ENCODE measurements around the gene PTPA. TPM values are rescaled to one million over a fixed set of nuclear protein-coding genes. Genes with fewer than 3 reads are reported as not detected.

PTPA gene
- total RNA-seq, 1 donor from 2014 or later = 160 TPM

- Mint-ChIP-seq H3K4me1 (no peaks in the 10 kb centered on the region), H3K36me3 (peaks cover 2% of the 10 kb centered on the region), H3K27me3 (ENCODE audit: low read depth) (no peaks in the 10 kb centered on the region), H3K27ac (no peak overlapping the region), H3K4me3 (no peak overlapping the region), H3K9me3 (no peaks in the 10 kb centered on the region)
- no peak for TF ChIP-seq CTCF (IDR thresholded peaks at IDR 0.05; ENCODE audit: unreplicated experiment)
- DNase-seq (ENCODE audit: low spot score in 2 of 2, unreplicated experiment in 2 of 2) = no peak
Observed at GRCh38 chr9:129089246-129089645, 22.0 kb upstream of the PTPA start.

DNA sequence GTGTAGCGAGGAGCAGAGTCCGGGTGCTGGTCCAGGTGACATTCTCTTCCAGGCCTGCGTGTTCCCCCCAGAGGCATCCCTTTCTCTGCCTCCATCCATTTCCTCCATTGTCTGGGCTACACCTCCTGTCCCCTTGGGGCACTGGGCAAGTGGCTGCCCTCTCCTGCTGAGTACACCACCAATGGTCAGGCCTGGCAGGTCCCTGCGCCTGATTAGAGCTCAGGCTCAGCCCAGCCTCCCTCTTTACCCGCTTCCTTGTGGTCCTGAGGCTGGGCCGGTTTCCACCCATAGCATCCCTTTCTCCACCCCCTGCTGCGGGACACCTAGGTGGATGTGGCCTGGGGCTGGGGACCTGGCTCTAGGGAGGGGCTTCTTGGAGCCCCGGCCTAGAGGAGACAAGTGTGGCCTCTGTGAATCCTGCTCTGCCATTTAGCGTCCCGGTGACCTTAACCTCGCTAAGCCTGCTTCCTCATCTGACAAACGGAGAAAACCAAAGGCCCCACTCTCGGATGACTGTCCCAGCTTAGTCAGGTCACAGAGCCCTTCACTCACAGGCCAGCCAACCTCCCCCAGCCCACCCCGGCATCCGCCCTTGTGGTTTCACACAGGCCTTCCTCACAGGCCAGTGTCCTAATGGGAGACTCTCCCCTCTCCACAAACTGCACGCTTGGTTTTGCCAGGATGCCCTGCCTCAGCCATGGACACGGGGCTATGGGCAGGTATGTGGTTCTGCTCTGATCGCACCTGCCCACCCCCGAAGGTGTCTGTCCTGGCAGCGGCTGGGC, 17.4 kb upstream of the PTPA start:
- Mint-ChIP-seq H3K27ac (no peak overlapping the region), H3K4me1 (no peaks in the 10 kb centered on the region), H3K27me3 (ENCODE audit: low read depth) (no peaks in the 10 kb centered on the region), H3K9me3 (no peaks in the 10 kb centered on the region), H3K36me3 (peaks cover 11% of the 10 kb centered on the region), H3K4me3 (no peak overlapping the region)
- no peak for DNase-seq (ENCODE audit: low spot score in 2 of 2, unreplicated experiment in 2 of 2)
- no peak for TF ChIP-seq CTCF (IDR thresholded peaks at IDR 0.05; ENCODE audit: unreplicated experiment)

DNA sequence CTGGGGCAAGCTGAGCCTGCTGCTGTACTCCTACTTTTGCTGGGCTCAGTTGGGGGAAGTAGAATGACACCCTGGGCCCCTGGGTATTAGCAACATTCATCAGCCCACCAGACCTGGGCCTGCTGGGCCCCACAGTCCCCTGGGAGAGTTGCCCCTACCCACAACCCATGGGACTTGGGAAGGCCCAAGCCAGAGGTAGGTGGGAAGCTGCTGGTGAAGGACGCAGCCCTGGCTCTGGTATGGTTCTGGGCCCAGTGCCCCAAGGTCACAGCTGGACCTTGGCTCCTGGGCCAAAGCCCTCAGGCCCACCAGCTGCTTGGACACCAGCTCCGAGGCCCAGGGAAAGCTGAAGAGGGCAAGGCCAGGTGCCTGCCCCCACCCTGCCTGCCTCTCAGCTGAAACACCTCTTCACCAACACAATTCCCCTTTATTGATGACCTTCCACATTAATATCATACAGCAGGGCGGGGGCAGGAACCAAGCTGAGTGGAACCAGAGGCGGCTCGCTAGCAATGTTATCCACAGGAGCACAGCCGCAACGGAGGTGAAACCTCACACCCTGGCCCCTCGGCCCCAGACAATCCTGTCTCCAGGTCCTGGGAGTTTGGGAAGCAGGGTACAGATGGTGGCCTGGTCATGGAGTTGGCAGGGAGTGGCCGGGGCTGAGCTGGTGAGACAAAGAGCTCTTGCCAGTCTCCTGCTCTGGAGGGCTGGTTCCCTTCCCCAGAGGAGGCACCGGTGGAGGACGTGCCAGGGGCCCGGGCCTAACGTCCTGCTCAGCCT, 16.6 kb upstream of the PTPA start:
- H3K4me3 Mint-ChIP-seq = no peak overlapping the region
- no peaks in the 10 kb centered on the region for H3K4me1 Mint-ChIP-seq
- no peaks in the 10 kb centered on the region for H3K9me3 Mint-ChIP-seq
- TF ChIP-seq CTCF (IDR thresholded peaks at IDR 0.05; ENCODE audit: unreplicated experiment) = no peak
- no peak for DNase-seq (ENCODE audit: low spot score in 2 of 2, unreplicated experiment in 2 of 2)
- H3K27ac Mint-ChIP-seq = no peak overlapping the region
- no peaks in the 10 kb centered on the region for H3K27me3 Mint-ChIP-seq (ENCODE audit: low read depth)
- peaks cover 11% of the 10 kb centered on the region for H3K36me3 Mint-ChIP-seq

DNA sequence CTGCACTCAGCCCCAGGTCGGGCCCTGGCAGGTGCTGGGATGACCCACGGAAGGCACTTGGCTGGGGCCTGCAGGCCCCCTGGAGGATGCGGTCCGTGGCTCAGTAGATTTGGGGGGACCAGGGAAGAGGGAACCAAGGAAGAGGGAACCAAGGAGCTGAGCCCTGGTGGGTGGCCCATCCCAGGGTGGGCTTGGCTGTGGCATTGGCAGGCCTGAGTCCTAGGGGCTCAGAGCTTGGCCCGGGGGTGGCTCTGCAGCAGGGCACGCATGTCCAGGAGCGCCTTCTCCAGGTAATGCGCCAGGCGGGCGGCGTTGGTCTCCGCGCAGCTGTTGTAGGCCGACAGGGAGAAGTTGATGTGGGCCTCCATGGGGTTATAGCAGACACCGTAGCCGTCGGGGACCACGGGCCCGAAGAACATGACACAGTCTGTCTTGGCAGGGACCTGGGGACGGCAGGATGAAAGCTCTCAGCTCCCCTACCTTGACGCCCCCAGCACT, 16.0 kb upstream of the PTPA start:
- Mint-ChIP-seq H3K4me3 (no peak overlapping the region), H3K4me1 (no peaks in the 10 kb centered on the region), H3K27ac (no peak overlapping the region), H3K27me3 (ENCODE audit: low read depth) (no peaks in the 10 kb centered on the region), H3K36me3 (peaks cover 10% of the 10 kb centered on the region), H3K9me3 (no peaks in the 10 kb centered on the region)
- no peak for DNase-seq (ENCODE audit: low spot score in 2 of 2, unreplicated experiment in 2 of 2)
- TF ChIP-seq CTCF (IDR thresholded peaks at IDR 0.05; ENCODE audit: unreplicated experiment) = no peak

DNA sequence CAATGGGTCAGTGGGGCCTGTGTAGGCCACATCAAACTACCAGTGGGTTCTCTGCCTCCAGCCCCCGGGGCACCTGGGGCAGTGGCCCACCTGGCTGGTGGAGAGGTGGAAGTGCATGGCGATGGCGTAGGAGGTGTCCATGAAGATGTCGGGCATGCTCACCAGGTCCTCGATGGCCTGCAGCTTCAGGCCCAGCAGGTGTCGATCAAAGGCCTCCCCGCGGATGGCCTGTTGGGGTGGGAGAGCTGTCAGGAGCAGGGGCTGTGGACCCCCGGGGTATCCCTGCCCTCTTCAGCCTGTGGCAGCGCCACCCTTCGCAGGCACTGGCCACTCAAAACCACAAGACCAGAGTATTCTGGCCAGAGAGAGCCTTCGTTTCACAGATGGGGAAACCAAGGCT, 15.3 kb upstream of the PTPA start:
- H3K9me3 Mint-ChIP-seq = no peaks in the 10 kb centered on the region
- no peaks in the 10 kb centered on the region for H3K4me1 Mint-ChIP-seq
- DNase-seq (ENCODE audit: low spot score in 2 of 2, unreplicated experiment in 2 of 2) = no peak
- no peaks in the 10 kb centered on the region for H3K27me3 Mint-ChIP-seq (ENCODE audit: low read depth)
- H3K27ac Mint-ChIP-seq = no peak overlapping the region
- no peak for TF ChIP-seq CTCF (IDR thresholded peaks at IDR 0.05; ENCODE audit: unreplicated experiment)
- no peak overlapping the region for H3K4me3 Mint-ChIP-seq
- H3K36me3 Mint-ChIP-seq = peaks cover 9% of the 10 kb centered on the region

Measured in mesothelial cell of epicardium (in vitro differentiated cells).